B cell (primary cell): Measurements from ENCODE around the gene ATAD3A.

Source experiments
- EZH2 ChIP-seq: IDR thresholded peaks from 2 replicates; pipeline ENCODE4 v1.6.1; 2012; ENCODE audit warnings: borderline replicate concordance, low read depth, mild to moderate bottlenecking, moderate library complexity, low read length; ENCODE audit not compliant: insufficient read depth, poor library complexity, severe bottlenecking
- TF ChIP-seq, protein P1 (sequence below): fragments of 200-600 bp; IDR thresholded peaks from one replicate; pipeline ENCODE4 v1.8.0; 2022; ENCODE audit warnings: antibody characterized with exemption, mild to moderate bottlenecking

DNA sequence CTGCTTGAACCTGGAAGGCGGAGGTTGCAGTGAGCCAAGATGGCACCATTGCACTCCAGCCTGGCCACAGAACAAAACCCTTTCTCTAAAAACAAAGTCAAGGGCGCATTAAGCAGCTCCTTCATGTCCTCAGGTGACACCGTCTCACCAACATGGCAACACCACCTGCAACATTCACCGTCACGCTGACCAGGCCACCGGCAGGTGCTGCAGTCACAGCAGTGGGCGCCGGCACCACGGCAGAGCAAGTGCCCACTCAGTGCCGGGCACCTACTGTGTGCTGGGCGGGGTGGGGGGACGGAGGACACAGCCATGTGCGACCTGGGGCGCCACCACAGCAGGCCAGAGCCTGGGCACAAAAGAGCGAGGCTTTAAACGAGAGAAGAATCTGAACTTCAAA lies 28.2 kb upstream of the ATAD3A start:
- TF ChIP-seq, protein P1, sequence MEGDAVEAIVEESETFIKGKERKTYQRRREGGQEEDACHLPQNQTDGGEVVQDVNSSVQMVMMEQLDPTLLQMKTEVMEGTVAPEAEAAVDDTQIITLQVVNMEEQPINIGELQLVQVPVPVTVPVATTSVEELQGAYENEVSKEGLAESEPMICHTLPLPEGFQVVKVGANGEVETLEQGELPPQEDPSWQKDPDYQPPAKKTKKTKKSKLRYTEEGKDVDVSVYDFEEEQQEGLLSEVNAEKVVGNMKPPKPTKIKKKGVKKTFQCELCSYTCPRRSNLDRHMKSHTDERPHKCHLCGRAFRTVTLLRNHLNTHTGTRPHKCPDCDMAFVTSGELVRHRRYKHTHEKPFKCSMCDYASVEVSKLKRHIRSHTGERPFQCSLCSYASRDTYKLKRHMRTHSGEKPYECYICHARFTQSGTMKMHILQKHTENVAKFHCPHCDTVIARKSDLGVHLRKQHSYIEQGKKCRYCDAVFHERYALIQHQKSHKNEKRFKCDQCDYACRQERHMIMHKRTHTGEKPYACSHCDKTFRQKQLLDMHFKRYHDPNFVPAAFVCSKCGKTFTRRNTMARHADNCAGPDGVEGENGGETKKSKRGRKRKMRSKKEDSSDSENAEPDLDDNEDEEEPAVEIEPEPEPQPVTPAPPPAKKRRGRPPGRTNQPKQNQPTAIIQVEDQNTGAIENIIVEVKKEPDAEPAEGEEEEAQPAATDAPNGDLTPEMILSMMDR = no peak
- TF ChIP-seq EZH2 = no peak
